ENCODE data around the gene CDC14A.

DNA sequence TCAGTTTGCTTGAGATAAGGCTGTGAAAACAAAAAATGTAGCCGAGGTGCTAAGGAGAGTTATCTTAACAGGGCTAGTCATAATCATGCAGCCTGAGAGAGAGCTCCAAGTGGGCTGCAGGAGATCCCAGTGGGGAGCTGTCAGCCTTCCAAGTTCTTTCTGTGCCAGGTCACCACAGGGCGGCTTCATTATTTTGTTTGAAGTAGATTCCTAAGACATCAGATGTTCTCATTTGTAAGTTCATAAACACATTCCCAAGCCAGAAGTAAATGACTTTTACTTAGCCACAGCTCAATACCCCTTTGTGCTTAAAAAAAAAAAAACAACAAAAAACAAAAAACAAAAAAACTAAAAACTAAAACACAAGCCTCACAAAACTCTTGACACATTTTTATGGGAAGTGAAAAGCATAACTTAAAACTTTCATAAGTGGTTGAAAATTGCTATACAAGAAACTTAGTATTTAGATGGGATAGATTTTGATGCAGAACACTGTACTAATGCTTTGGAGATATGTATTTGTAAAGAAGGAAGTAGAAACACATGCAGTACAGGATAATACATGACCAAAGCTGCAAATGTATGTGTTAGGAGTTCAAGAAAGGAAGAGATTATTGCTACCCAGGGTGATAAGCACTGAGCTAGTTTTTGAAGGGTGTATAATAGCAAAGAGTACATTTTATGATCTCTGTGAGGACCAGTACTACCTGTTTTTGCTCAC, 8.6 kb downstream of the CDC14A start:
- TF ChIP-seq EZH2 (IDR thresholded peaks at IDR 0.05; ENCODE audit: low read length, unreplicated experiment) (no peak), EZH2phosphoT487 (IDR thresholded peaks at IDR 0.05; ENCODE audit: borderline replicate concordance, low read length) (no peak)
- TF ChIP-seq, protein P1, sequence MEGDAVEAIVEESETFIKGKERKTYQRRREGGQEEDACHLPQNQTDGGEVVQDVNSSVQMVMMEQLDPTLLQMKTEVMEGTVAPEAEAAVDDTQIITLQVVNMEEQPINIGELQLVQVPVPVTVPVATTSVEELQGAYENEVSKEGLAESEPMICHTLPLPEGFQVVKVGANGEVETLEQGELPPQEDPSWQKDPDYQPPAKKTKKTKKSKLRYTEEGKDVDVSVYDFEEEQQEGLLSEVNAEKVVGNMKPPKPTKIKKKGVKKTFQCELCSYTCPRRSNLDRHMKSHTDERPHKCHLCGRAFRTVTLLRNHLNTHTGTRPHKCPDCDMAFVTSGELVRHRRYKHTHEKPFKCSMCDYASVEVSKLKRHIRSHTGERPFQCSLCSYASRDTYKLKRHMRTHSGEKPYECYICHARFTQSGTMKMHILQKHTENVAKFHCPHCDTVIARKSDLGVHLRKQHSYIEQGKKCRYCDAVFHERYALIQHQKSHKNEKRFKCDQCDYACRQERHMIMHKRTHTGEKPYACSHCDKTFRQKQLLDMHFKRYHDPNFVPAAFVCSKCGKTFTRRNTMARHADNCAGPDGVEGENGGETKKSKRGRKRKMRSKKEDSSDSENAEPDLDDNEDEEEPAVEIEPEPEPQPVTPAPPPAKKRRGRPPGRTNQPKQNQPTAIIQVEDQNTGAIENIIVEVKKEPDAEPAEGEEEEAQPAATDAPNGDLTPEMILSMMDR (conservative IDR thresholded peaks at IDR 0.05; ENCODE audit: low read depth, low read length), result no peak
